K562 (cell line): Measurements from ENCODE around the gene TRABD2B. TPM values are rescaled to one million over a fixed set of nuclear protein-coding genes. Genes with fewer than 3 reads are reported as not detected.

Experiments
- ATAC-seq: fragments of 200-7000 bp; cut with Tn5 transposase; 3 replicates; pipeline ENCODE4 v1.9.1; 2020; ENCODE audit warnings: moderate library complexity
- BruUV-seq: library from RNA; stranded (reverse); fragments of 400-500 nt; replicated peaks from 2 replicates; lab custom pipeline; 2021; lab: Mats Ljungman, UMichigan
- CTCF ChIA-PET: fragments of 300-600 bp; formaldehyde crosslinking; extraction: SDS; loops from one replicate; lab custom pipeline; 2021; ENCODE audit warnings: low intra/inter-chr PET ratio; lab: Yijun Ruan, JAX
- POLR2A ChIA-PET: fragments of 300-600, 350-650 bp; sonication (Branson Sonifier 250); formaldehyde crosslinking; extraction: SDS; loops from one replicate; lab custom pipeline; 2021; ENCODE audit warnings: antibody characterized with exemption, inconsistent platforms; lab: Yijun Ruan, JAX
- DNase-seq, 4 experiments: peaks; one replicate each; pipeline versions ENCODE4 v3.0.0 to v3.0.0-alpha.2; 2011 to 2018; ENCODE audit warnings: low spot score in 3 of 4, mixed read lengths in 3 of 4; ENCODE audit errors: extremely low read depth in 1 of 4
- FAIRE-seq: peaks from 2 replicates; lab custom pipeline; 2011; peaks lifted over from hg19 to GRCh38; lab: Jason Lieb, UNC
- H2AFZ ChIP-seq: 2 replicates; pipeline ENCODE4 v1.6.0; 2011; ENCODE audit warnings: low read depth, low read length, control low read depth, inconsistent platforms
- H3K27ac ChIP-seq: fragments of 200-600 bp; 3 replicates; pipeline ENCODE4 v1.8.0; 2011; ENCODE audit warnings: low read depth, mild to moderate bottlenecking, control low read depth, inconsistent platforms, low read length, moderate library complexity, mixed read lengths; ENCODE audit errors: extremely low read depth
- H3K27me3 ChIP-seq, 2 experiments: fragments of 300-600 bp in 1 of 2; 2 replicates in 1 of 2; 3 replicates in 1 of 2; pipeline versions ENCODE4 v1.6.0 to v1.8.0; 2011; ENCODE audit warnings: inconsistent platforms in 2 of 2, low read length in 2 of 2, mild to moderate bottlenecking in 1 of 2, mixed read lengths in 1 of 2, moderate library complexity in 1 of 2; ENCODE audit not compliant: control insufficient read depth in 2 of 2, insufficient read depth in 2 of 2
- H3K36me3 ChIP-seq: fragments of 300-600 bp; 3 replicates; pipeline ENCODE4 v1.8.0; 2011; ENCODE audit warnings: mild to moderate bottlenecking, low read length, inconsistent platforms; ENCODE audit not compliant: control insufficient read depth, insufficient read depth
- H3K4me1 ChIP-seq, 2 experiments: fragments of 200-600 bp in 1 of 2; replicated peaks in 1 of 2; 2 replicates in 1 of 2; 3 replicates in 1 of 2; pipeline versions ENCODE4 v1.5.1 to v1.8.0; 2011; ENCODE audit warnings: inconsistent platforms in 2 of 2, low read length in 2 of 2, mild to moderate bottlenecking in 1 of 2, mixed read lengths in 1 of 2, moderate library complexity in 1 of 2; ENCODE audit not compliant: control insufficient read depth in 2 of 2, insufficient read depth in 2 of 2
- H3K4me2 ChIP-seq: 2 replicates; pipeline ENCODE4 v1.6.1; 2011; ENCODE audit warnings: low read length, control low read depth, inconsistent platforms, mixed read lengths; ENCODE audit not compliant: insufficient read depth
- H3K4me3 ChIP-seq: fragments of 200-600 bp; sonication (generic), shearing (Covaris generic); 2 replicates; pipeline ENCODE4 v1.5.1; 2016; ENCODE audit warnings: control low read depth, inconsistent platforms
- H3K79me2 ChIP-seq: fragments of 200-600 bp; 3 replicates; pipeline ENCODE4 v1.8.0; 2011; ENCODE audit warnings: low read length, inconsistent platforms; ENCODE audit not compliant: control insufficient read depth, insufficient read depth
- H3K9ac ChIP-seq, 2 experiments: 2 replicates each; pipeline versions ENCODE4 v1.6.0 to v1.6.1; 2011; ENCODE audit warnings: low read depth in 2 of 2, low read length in 2 of 2, control low read depth in 1 of 2, inconsistent platforms in 1 of 2, mild to moderate bottlenecking in 1 of 2, mixed read lengths in 1 of 2; ENCODE audit not compliant: insufficient read depth in 1 of 2
- H3K9me1 ChIP-seq: one replicate; pipeline ENCODE4 v1.6.0; 2011; ENCODE audit warnings: inconsistent platforms, mild to moderate bottlenecking, low read length, moderate library complexity; ENCODE audit not compliant: control insufficient read depth, insufficient read depth
- H3K9me3 ChIP-seq: replicated peaks from 2 replicates; pipeline ENCODE4 v1.5.1; 2011; ENCODE audit warnings: low read depth, low read length, inconsistent platforms; ENCODE audit not compliant: control insufficient read depth, insufficient read depth
- H4K20me1 ChIP-seq: replicated peaks from 2 replicates; pipeline ENCODE4 v1.6.1; 2011; ENCODE audit warnings: low read length, inconsistent platforms, mixed read lengths; ENCODE audit not compliant: control insufficient read depth, insufficient read depth
- CBX8 ChIP-seq: fragments of 200-600 bp; sonication (generic); IDR thresholded peaks from 2 replicates; pipeline ENCODE4 v1.6.1; 2012; ENCODE audit warnings: borderline replicate concordance, mixed run types, low read depth, mild to moderate bottlenecking, moderate library complexity, mixed read lengths, low read length, control low read depth, inconsistent platforms; ENCODE audit not compliant: poor library complexity, severe bottlenecking; ENCODE audit errors: extremely low read depth
- CHD2 ChIP-seq: IDR thresholded peaks from 2 replicates; pipeline ENCODE4 v1.6.1; 2011; ENCODE audit warnings: low read depth, low read length
- CREM ChIP-seq: IDR thresholded peaks from 2 replicates; pipeline ENCODE4 v1.6.1; 2014; ENCODE audit warnings: antibody characterized with exemption, low read depth
- GABPB2 ChIP-seq: fragments of 250-450 bp; sonication (Bioruptor Pico); conservative IDR thresholded peaks from 2 replicates; pipeline ENCODE4 v1.5.1; 2021; ENCODE audit warnings: mild to moderate bottlenecking
- KHSRP ChIP-seq: fragments of 450-650 bp; IDR thresholded peaks from 2 replicates; pipeline ENCODE4 v1.6.1; 2017
- NCOR1 ChIP-seq: fragments of 450-650 bp; IDR thresholded peaks from 2 replicates; pipeline ENCODE4 v1.6.1; 2016; ENCODE audit warnings: mild to moderate bottlenecking, moderate library complexity
- NR2C1 ChIP-seq, 2 experiments: fragments of 450-650 bp; IDR thresholded peaks; 2 replicates each; pipeline ENCODE4 v1.6.1; 2017; ENCODE audit warnings: mild to moderate bottlenecking in 2 of 2, antibody characterized with exemption in 1 of 2, inconsistent platforms in 1 of 2, missing compliant biosample characterization in 1 of 2, missing genetic modification characterization in 1 of 2
- NR4A1 ChIP-seq, 2 experiments: fragments of 250-450 bp in 1 of 2; fragments of 450-650 bp in 1 of 2; sonication (Bioruptor Pico) in 1 of 2; IDR thresholded peaks; 2 replicates each; pipeline versions ENCODE4 v1.4.0 to v1.6.1; 2016 to 2020; ENCODE audit warnings: mild to moderate bottlenecking in 2 of 2, missing compliant biosample characterization in 1 of 2, missing genetic modification characterization in 1 of 2, moderate library complexity in 1 of 2
- SP1 ChIP-seq: sonication (generic); formaldehyde crosslinking; IDR thresholded peaks from 2 replicates; pipeline ENCODE4 v1.8.1; 2022; ENCODE audit warnings: mild to moderate bottlenecking, missing genetic modification reagents
- XRCC4 ChIP-seq: IDR thresholded peaks from one replicate; pipeline ENCODE4 v1.6.1; 2011; ENCODE audit not compliant: insufficient read depth, insufficient read length; ENCODE audit errors: extremely low read depth
- YY1 ChIP-seq, 3 experiments: IDR thresholded peaks; 2 replicates each; pipeline ENCODE4 v1.6.1; 2011; ENCODE audit warnings: low read length in 2 of 3, mild to moderate bottlenecking in 2 of 3, moderate library complexity in 2 of 3, borderline replicate concordance in 1 of 3, control low read depth in 1 of 3, low read depth in 1 of 3; ENCODE audit not compliant: insufficient read depth in 3 of 3, insufficient replicate concordance in 2 of 3, control insufficient read depth in 1 of 3, insufficient read length in 1 of 3; ENCODE audit errors: extremely low read depth in 1 of 3
- ZFPM2 ChIP-seq: fragments of 250-450 bp; sonication (Bioruptor Pico); IDR thresholded peaks from 2 replicates; pipeline ENCODE4 v1.5.1; 2022; ENCODE audit warnings: mild to moderate bottlenecking
- ZNF408 ChIP-seq: fragments of 250-450 bp; sonication (Bioruptor Pico); IDR thresholded peaks from 2 replicates; pipeline ENCODE4 v1.4.0; 2020; ENCODE audit warnings: low read depth, mild to moderate bottlenecking, moderate library complexity
- WGBS: fragments of 100-300 bp; shearing (Covaris generic); methylation state at CpG from one replicate; pipeline ENCODE4 v1.1.6; 2016; ENCODE audit warnings: low coverage, mixed read lengths; ENCODE audit not compliant: insufficient coverage; ENCODE audit errors: missing lambda C conversion rate; 5-methylcytosine and 5-hydroxymethylcytosine counted together
- in situ Hi-C: fragments of 300-500 bp; cut with MboI; formaldehyde crosslinking; loops from 4 replicates; pipeline ENCODE4 v1.15.0; 2018; ENCODE audit warnings: inconsistent platforms, mixed read lengths
- intact Hi-C: fragments of 100-400 bp; cut with micrococcal nuclease; formaldehyde crosslinking; loops from 2 replicates; pipeline ENCODE4 v1.14.2; 2022
- polyA plus RNA-seq, 8 experiments: library from polyadenylated mRNA; depleted of rRNA in 4 of 8; stranded (reverse) in 5 of 8; unstranded in 3 of 8; fragments of >200 nt; fragmentation: Nextera tagmentation in 2 of 8; fragmentation: Illumina TruSeq in 1 of 8; extraction: Ambion mirVana in 2 of 8; extraction: Trizol in 1 of 8; gene quantifications; 2 replicates each; pipeline versions ENCODE4 v1.2.1 to v1.2.3, GENCODE V29; 2011 to 2014; ENCODE audit warnings: inconsistent platforms in 1 of 8, missing spikeins in 1 of 8
- total RNA-seq, 7 experiments: library from RNA; depleted of rRNA in 6 of 7; stranded (reverse); fragments of >200 nt in 6 of 7; fragmentation: Illumina TruSeq in 2 of 7; extraction: Trizol in 2 of 7; gene quantifications; 2 replicates each; pipeline versions ENCODE4 v1.2.1 to v1.2.3, GENCODE V29; 2011 to 2021; ENCODE audit warnings: low replicate concordance in 1 of 7
- TF ChIP-seq, protein P1 (sequence below): fragments of 250-450 bp; sonication (Bioruptor Pico); IDR thresholded peaks from 2 replicates; pipeline ENCODE4 v1.4.0; 2020; ENCODE audit warnings: mild to moderate bottlenecking, moderate library complexity, borderline replicate concordance

Gene TRABD2B
- total and polyA plus RNA-seq, 9 of the 15 experiments (the other 6 are each of a cell fraction or from before 2014, with no cell fraction given): not detected

DNA sequence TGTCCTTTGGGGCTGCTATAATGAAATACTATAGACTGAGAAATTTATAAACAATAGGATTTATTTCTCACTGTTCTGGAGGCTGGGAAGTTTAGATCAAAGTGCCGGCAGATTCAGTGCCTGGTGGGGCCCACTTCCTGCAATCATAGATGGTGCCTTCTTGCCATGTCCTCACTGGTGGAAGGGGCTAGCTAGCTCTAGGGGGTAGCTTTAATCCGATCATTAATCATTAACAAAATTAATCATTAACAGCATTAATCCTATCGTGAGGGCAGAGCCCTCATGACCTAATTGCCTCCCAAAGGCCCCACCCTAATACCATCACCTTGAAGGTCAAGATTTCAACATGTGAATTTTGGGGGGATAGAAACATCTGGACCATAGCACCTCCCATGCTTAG lies 124.3 kb downstream of the TRABD2B start (continued):
- TF ChIP-seq YY1 (IDR thresholded peaks at IDR 0.05; ENCODE audit: borderline replicate concordance in 1 of 3, control insufficient read depth in 1 of 3, extremely low read depth in 1 of 3, insufficient read depth in 3 of 3, insufficient read length in 1 of 3, insufficient replicate concordance in 2 of 3, low read depth in 1 of 3, low read length in 2 of 3): no peak
- no peak for TF ChIP-seq ZNF408
- TF ChIP-seq GABPB2 (CRISPR knock-in tag): no peak

- ChIA-PET POLR2A (interaction anchor here (0.5 to 0.6 kb wide), 2 partner anchors 20 to 1475 kb away, joined by 3 read pairs; no protein-coding TSS in a partner anchor), CTCF (no interaction called here)
- Histone ChIP-seq H3K4me1 (no peaks in the 10 kb centered on the region), H3K9me1 (no peaks in the 10 kb centered on the region), H3K9ac (no peak overlapping the region), H3K4me3 (no peak overlapping the region), H3K4me2 (no peak overlapping the region), H3K27me3 (peaks cover 2 to 29% of the 10 kb centered on the region in 2 experiments; a peak in 2 of 5 replicates), H2AFZ (no peak overlapping the region), H3K36me3 (no peaks in the 10 kb centered on the region), H3K9me3 (no peaks in the 10 kb centered on the region), H3K79me2 (no peaks in the 10 kb centered on the region), H4K20me1 (0 out of 2 replicates have a peak, but pooled peaks cover 9% of the 10 kb centered on the region), H3K27ac (no peak overlapping the region)
- DNase-seq (no peak), ATAC-seq (no peak), FAIRE-seq (no peak)
- intact Hi-C loops: no loop called here
- no TSS peak for BruUV-seq
- WGBS: 0% methylated on average over 2 of the region's 2 CpGs
- in situ Hi-C loops: no loop called here
- no peak for TF ChIP-seq NR4A1 (CRISPR knock-in tag; IDR thresholded peaks at IDR 0.05)
- TF ChIP-seq NR4A1 (tag; IDR thresholded peaks at IDR 0.05): no peak
- TF ChIP-seq, protein P1, sequence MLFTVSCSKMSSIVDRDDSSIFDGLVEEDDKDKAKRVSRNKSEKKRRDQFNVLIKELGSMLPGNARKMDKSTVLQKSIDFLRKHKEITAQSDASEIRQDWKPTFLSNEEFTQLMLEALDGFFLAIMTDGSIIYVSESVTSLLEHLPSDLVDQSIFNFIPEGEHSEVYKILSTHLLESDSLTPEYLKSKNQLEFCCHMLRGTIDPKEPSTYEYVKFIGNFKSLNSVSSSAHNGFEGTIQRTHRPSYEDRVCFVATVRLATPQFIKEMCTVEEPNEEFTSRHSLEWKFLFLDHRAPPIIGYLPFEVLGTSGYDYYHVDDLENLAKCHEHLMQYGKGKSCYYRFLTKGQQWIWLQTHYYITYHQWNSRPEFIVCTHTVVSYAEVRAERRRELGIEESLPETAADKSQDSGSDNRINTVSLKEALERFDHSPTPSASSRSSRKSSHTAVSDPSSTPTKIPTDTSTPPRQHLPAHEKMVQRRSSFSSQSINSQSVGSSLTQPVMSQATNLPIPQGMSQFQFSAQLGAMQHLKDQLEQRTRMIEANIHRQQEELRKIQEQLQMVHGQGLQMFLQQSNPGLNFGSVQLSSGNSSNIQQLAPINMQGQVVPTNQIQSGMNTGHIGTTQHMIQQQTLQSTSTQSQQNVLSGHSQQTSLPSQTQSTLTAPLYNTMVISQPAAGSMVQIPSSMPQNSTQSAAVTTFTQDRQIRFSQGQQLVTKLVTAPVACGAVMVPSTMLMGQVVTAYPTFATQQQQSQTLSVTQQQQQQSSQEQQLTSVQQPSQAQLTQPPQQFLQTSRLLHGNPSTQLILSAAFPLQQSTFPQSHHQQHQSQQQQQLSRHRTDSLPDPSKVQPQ (CRISPR knock-in tag): no peak
- no peak for TF ChIP-seq ZFPM2 (CRISPR knock-in tag)
- no peak for TF ChIP-seq SP1
- no peak for TF ChIP-seq NCOR1
- TF ChIP-seq NR2C1 (IDR thresholded peaks at IDR 0.05): no peak
- TF ChIP-seq NR2C1 (tag; IDR thresholded peaks at IDR 0.05): no peak
- no peak for TF ChIP-seq XRCC4
- TF ChIP-seq CBX8: no peak
- no peak for TF ChIP-seq CREM
- TF ChIP-seq KHSRP: no peak
- TF ChIP-seq CHD2: no peak
Measured at GRCh38 chr1:47871799-47872353, 125.3 kb downstream of the TRABD2B start.
